Heart left ventricle (tissue), 13 donors: Measurements from ENCODE around the gene SNAP47.

Source experiments
- CTCF ChIP-seq, 12 donors: fragments of 200-600 bp; sonication (generic) in 4 of 12; IDR thresholded peaks; one replicate each; pipeline versions ENCODE4 v1.5.0 to v1.8.0; 2018 to 2022; ENCODE audit warnings: antibody characterized with exemption in 12 of 12, mild to moderate bottlenecking in 5 of 12
- POLR2A ChIP-seq, 2 donors: fragments of 450-650 bp; IDR thresholded peaks; one replicate each; pipeline ENCODE4 v1.6.1; 2017; ENCODE audit warnings: antibody characterized with exemption in 2 of 2, mild to moderate bottlenecking in 2 of 2, moderate library complexity in 2 of 2
- donor health status: ischemic (EF 13 %, LVEDD 7.1; RV severe dilation, severe dysfunction).
- donor health status: DM: no; HTN: yes; CAD: no.
- donor health status: DM: no; HTN: no; CAD: no.
- donor health status: ischemic (EF 25% LVEDD 6.9; RV normal size, moderate dysfunction).
- donor health status: ischemic (EF 25% LVEDD 5.7; RV mildly dilated, moderate dysfunction).
- donor health status: ischemic (EF 35%, LVEDD 5.7; RV mildly dilated, moderate dysfunction).
- donor health status: nonischemic (EF 11% LVEDD 7.7; RV severe dilation, severe dysfunction).
- donor health status: DM: yes; HTN: yes; CAD: no.
- donor health status: PGD.
- donor health status: ischemic (EF 29% LVEDD 5.4; RV normal size, mild dysfunction).
- donor health status: nonischemic (EF 23%, LVEDD 6.1; RV moderate dilation, normal function).

- TF ChIP-seq CTCF (IDR thresholded peaks at IDR 0.05), result no peak
- TF ChIP-seq POLR2A (IDR thresholded peaks at IDR 0.05), result no peak
Observed at GRCh38 chr1:227768125-227768439, 32.8 kb downstream of the SNAP47 start.
